Neural cell (in vitro differentiated cells): Measurements from ENCODE around the gene LACTBL1. TPM values are rescaled to one million over a fixed set of nuclear protein-coding genes. Genes with fewer than 3 reads are reported as not detected.

Experiments used
- H2AFZ ChIP-seq: fragments of 200-600, 300-800 bp; sonication (generic), shearing (Covaris generic); 2 replicates; pipeline ENCODE4 v1.6.0; 2014; ENCODE audit warnings: low read depth, mild to moderate bottlenecking, antibody characterized with exemption, low read length, moderate library complexity
- H3F3A ChIP-seq: fragments of 200-600 bp; shearing (Covaris generic); 2 replicates; pipeline ENCODE4 v1.6.1; 2016; ENCODE audit warnings: mild to moderate bottlenecking, moderate library complexity, mixed read lengths, antibody characterized with exemption, low read length; ENCODE audit not compliant: insufficient read depth, poor library complexity, severe bottlenecking
- H3K27ac ChIP-seq: fragments of 200-600, 300-800 bp; sonication (generic), shearing (Covaris generic); 2 replicates; pipeline ENCODE4 v1.5.1; 2014; ENCODE audit warnings: mild to moderate bottlenecking, low read length, moderate library complexity
- H3K27me3 ChIP-seq: fragments of 300-800, 200-600 bp; sonication (generic), shearing (Covaris generic); 2 replicates; pipeline ENCODE4 v1.6.0; 2014; ENCODE audit warnings: mild to moderate bottlenecking, low read depth, low read length, moderate library complexity; ENCODE audit not compliant: insufficient read depth
- H3K36me3 ChIP-seq: fragments of 300-800, 200-600 bp; sonication (generic), shearing (Covaris generic); 2 replicates; pipeline ENCODE4 v1.5.1; 2014; ENCODE audit warnings: mild to moderate bottlenecking, antibody characterized with exemption, low read length, moderate library complexity; ENCODE audit not compliant: insufficient read depth
- H3K4me2 ChIP-seq: fragments of 300-800, 200-600 bp; sonication (generic), shearing (Covaris generic); 2 replicates; pipeline ENCODE4 v1.6.0; 2014; ENCODE audit warnings: mild to moderate bottlenecking, low read length
- H3K4me3 ChIP-seq: fragments of 300-800, 200-600 bp; sonication (generic), shearing (Covaris generic); 2 replicates; pipeline ENCODE4 v1.5.1; 2014; ENCODE audit warnings: mild to moderate bottlenecking, low read length, moderate library complexity
- H3K79me2 ChIP-seq: fragments of 200-600 bp; shearing (Covaris generic); replicated peaks from 2 replicates; pipeline ENCODE4 v1.6.0; 2014; ENCODE audit warnings: mild to moderate bottlenecking, low read length, moderate library complexity; ENCODE audit not compliant: insufficient read depth
- H3K9ac ChIP-seq: fragments of 300-800, 200-600 bp; sonication (generic), shearing (Covaris generic); 2 replicates; pipeline ENCODE4 v1.6.1; 2016; ENCODE audit warnings: mild to moderate bottlenecking, low read length, mixed read lengths
- H3K9me2 ChIP-seq: fragments of 200-600 bp; shearing (Covaris generic); 2 replicates; pipeline ENCODE4 v1.6.1; 2016; ENCODE audit warnings: mild to moderate bottlenecking, low read length, mixed read lengths; ENCODE audit not compliant: insufficient read depth
- H3K9me3 ChIP-seq: fragments of 200-600, 300-800 bp; sonication (generic), shearing (Covaris generic); 2 replicates; pipeline ENCODE4 v1.6.1; 2016; ENCODE audit warnings: mild to moderate bottlenecking, mixed run types, low read length, moderate library complexity, mixed read lengths
- H4K20me1 ChIP-seq: fragments of 200-600 bp; shearing (Covaris generic); 2 replicates; pipeline ENCODE4 v1.6.1; 2016; ENCODE audit warnings: mild to moderate bottlenecking, mixed run types; ENCODE audit not compliant: insufficient read depth
- CTCF ChIP-seq: fragments of 450-650 bp; IDR thresholded peaks from 2 replicates; pipeline ENCODE4 v1.5.1; 2014; ENCODE audit warnings: antibody characterized with exemption, mild to moderate bottlenecking, moderate library complexity; ENCODE audit not compliant: poor library complexity, severe bottlenecking
- MXI1 ChIP-seq: fragments of 450-650 bp; conservative IDR thresholded peaks from 2 replicates; pipeline ENCODE4 v1.6.1; 2014; ENCODE audit warnings: antibody characterized with exemption, mild to moderate bottlenecking; ENCODE audit not compliant: poor library complexity, severe bottlenecking
- RAD21 ChIP-seq: fragments of 450-650 bp; conservative IDR thresholded peaks from 2 replicates; pipeline ENCODE4 v1.6.1; 2014; ENCODE audit warnings: antibody characterized with exemption, mild to moderate bottlenecking, moderate library complexity
- SMC3 ChIP-seq: fragments of 450-650 bp; conservative IDR thresholded peaks from 2 replicates; pipeline ENCODE4 v1.6.1; 2014; ENCODE audit warnings: antibody characterized with exemption, mild to moderate bottlenecking, moderate library complexity; ENCODE audit not compliant: poor library complexity
- TAF1 ChIP-seq: IDR thresholded peaks from 2 replicates; pipeline ENCODE4 v1.6.1; 2012; ENCODE audit warnings: low read depth
- polyA plus RNA-seq: library from polyadenylated mRNA; depleted of rRNA; stranded (reverse); fragments of >200 nt; gene quantifications from 2 replicates; pipeline ENCODE4 v1.2.3, GENCODE V29; 2014
- TF ChIP-seq, protein P1 (sequence below): IDR thresholded peaks from 2 replicates; pipeline ENCODE4 v1.6.1; 2012; ENCODE audit warnings: borderline replicate concordance

LACTBL1 gene
- polyA plus RNA-seq, 1 donor from 2014 or later = not detected

DNA sequence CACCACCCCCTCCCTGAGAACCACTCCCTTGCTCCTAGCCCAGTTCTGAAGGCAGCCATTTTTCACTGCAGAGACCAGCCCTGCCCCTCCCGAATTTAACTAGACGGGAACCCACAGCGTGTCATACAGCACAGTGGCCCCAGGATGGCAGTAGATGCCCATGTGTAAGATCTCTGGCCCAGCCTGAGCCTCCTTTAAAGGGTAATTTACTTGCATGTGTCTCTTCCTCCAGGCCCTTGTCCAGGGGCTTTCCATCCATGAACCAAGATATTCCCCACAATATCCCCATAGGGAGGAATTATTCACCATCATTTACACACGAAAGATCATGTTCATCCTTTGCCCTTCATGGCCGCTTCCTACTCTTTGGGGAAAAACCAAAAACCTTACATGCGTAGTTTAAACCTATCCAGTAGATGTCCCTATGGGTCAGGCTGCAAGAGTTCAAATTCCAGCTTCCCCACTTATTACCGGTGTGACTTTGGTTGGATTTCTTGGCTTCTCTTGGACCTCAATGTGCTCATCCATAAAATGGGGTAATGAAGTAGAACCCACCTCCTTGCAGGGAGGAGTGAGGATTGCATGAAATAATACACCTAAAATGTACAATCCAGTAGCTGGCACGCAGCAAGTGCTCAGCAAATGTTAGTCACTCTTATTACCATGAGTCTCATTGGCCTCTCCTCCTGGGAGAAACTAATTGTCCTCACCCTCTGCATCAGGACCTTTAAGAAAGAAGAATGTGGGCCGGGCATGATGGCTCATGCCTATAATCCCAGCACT lies 4.0 kb upstream of the LACTBL1 start:
- no peaks in the 10 kb centered on the region for H3K9me3 ChIP-seq
- H3K4me3 ChIP-seq = no peak overlapping the region
- H3K27me3 ChIP-seq = no peaks in the 10 kb centered on the region
- no peaks in the 10 kb centered on the region for H3K36me3 ChIP-seq
- no peak overlapping the region for H2AFZ ChIP-seq
- H3K9me2 ChIP-seq = no peaks in the 10 kb centered on the region
- no peak overlapping the region for H3K9ac ChIP-seq
- no peaks in the 10 kb centered on the region for H3K79me2 ChIP-seq
- TF ChIP-seq CTCF = peak; percentile 85
- no peak for TF ChIP-seq MXI1
- TF ChIP-seq RAD21 = peak; percentile 88
- TF ChIP-seq, protein P1, sequence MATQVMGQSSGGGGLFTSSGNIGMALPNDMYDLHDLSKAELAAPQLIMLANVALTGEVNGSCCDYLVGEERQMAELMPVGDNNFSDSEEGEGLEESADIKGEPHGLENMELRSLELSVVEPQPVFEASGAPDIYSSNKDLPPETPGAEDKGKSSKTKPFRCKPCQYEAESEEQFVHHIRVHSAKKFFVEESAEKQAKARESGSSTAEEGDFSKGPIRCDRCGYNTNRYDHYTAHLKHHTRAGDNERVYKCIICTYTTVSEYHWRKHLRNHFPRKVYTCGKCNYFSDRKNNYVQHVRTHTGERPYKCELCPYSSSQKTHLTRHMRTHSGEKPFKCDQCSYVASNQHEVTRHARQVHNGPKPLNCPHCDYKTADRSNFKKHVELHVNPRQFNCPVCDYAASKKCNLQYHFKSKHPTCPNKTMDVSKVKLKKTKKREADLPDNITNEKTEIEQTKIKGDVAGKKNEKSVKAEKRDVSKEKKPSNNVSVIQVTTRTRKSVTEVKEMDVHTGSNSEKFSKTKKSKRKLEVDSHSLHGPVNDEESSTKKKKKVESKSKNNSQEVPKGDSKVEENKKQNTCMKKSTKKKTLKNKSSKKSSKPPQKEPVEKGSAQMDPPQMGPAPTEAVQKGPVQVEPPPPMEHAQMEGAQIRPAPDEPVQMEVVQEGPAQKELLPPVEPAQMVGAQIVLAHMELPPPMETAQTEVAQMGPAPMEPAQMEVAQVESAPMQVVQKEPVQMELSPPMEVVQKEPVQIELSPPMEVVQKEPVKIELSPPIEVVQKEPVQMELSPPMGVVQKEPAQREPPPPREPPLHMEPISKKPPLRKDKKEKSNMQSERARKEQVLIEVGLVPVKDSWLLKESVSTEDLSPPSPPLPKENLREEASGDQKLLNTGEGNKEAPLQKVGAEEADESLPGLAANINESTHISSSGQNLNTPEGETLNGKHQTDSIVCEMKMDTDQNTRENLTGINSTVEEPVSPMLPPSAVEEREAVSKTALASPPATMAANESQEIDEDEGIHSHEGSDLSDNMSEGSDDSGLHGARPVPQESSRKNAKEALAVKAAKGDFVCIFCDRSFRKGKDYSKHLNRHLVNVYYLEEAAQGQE = no peak
- TF ChIP-seq TAF1 = no peak
- peak; percentile 84 for TF ChIP-seq SMC3
- no peak overlapping the region for H3K27ac ChIP-seq
- H3F3A ChIP-seq = no peaks in the 10 kb centered on the region
- no peaks in the 10 kb centered on the region for H4K20me1 ChIP-seq
- H3K4me2 ChIP-seq = no peak overlapping the region

DNA sequence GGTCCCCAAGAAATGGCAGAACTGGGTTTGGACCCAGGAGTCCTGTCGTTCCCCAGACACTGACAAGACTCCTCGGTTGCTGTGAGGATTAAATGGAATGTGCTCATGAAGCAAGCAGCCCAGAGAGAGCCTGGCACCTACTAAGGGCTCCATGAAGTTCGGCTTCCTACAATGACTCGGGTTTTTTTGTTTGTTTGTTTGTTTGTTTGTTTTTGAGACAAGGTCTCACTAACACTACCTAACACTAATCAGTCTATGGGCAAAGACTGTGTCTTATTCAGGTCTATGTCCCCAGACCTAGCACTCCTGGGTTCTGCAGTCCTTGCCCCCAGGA lies 3.4 kb upstream of the LACTBL1 start:
- Histone ChIP-seq H2AFZ (no peak overlapping the region), H3K27ac (no peak overlapping the region), H3K79me2 (no peaks in the 10 kb centered on the region), H3K27me3 (no peaks in the 10 kb centered on the region), H3K36me3 (no peaks in the 10 kb centered on the region), H3K9ac (no peak overlapping the region), H3K4me2 (no peak overlapping the region), H3K4me3 (no peak overlapping the region), H4K20me1 (no peaks in the 10 kb centered on the region), H3F3A (no peaks in the 10 kb centered on the region), H3K9me2 (no peaks in the 10 kb centered on the region), H3K9me3 (no peaks in the 10 kb centered on the region)
- no peak for TF ChIP-seq RAD21
- TF ChIP-seq, protein P1 = no peak
